Measurements from ENCODE around the gene COBL.

- TF ChIP-seq TCF7L2 (IDR thresholded peaks at IDR 0.05; ENCODE audit: low read depth, low read length) (no peak), POLR2AphosphoS5 (IDR thresholded peaks at IDR 0.05; ENCODE audit: low read depth, low read length) (no peak)
Observed at GRCh38 chr7:51249187-51249945, 67.2 kb downstream of the COBL start.
